IMR-90 (cell line): Measurements from ENCODE around the gene HS6ST2. TPM values are rescaled to one million over a fixed set of nuclear protein-coding genes. Genes with fewer than 3 reads are reported as not detected.

Experiments used
- ATAC-seq: fragments of 200-7000 bp; cut with Tn5 transposase; 2 replicates; pipeline ENCODE4 v1.9.1; 2020; ENCODE audit warnings: low read depth, mild to moderate bottlenecking, moderate library complexity
- BruUV-seq: library from RNA; stranded (reverse); fragments of 400-500 nt; replicated peaks from 2 replicates; lab custom pipeline; 2021; lab: Mats Ljungman, UMichigan
- CTCF ChIA-PET: fragments of 300-600 bp; formaldehyde crosslinking; extraction: SDS; loops from one replicate; lab custom pipeline; 2021; ENCODE audit warnings: antibody characterized with exemption; lab: Yijun Ruan, JAX
- POLR2A ChIA-PET: fragments of 300-600 bp; sonication (Branson Sonifier 250); formaldehyde crosslinking; loops from one replicate; lab custom pipeline; 2022; ENCODE audit warnings: antibody characterized with exemption; ENCODE audit not compliant: unreplicated experiment; lab: Charles Lee
- DNase-seq: peaks from one replicate; pipeline ENCODE4 v3.0.0; 2013
- H2AFZ ChIP-seq: replicated peaks from 2 replicates; pipeline ENCODE3; 2013; ENCODE audit warnings: low read length, mild to moderate bottlenecking; ENCODE audit not compliant: poor library complexity
- H2AK5ac ChIP-seq: 2 replicates; pipeline ENCODE4 v1.6.1; 2013; ENCODE audit warnings: low read depth, low read length, inconsistent platforms
- H2AK9ac ChIP-seq: replicated peaks from 2 replicates; pipeline ENCODE3; 2013; ENCODE audit warnings: mild to moderate bottlenecking, low read depth, low read length, moderate library complexity; ENCODE audit not compliant: poor library complexity
- H2BK120ac ChIP-seq: 2 replicates; pipeline ENCODE4 v1.6.1; 2013; ENCODE audit warnings: low read depth, low read length, inconsistent platforms
- H2BK15ac ChIP-seq: 3 replicates; pipeline ENCODE4 v1.6.1; 2013; ENCODE audit warnings: low read depth, low read length, inconsistent platforms
- H2BK20ac ChIP-seq: 2 replicates; pipeline ENCODE4 v1.6.1; 2013; ENCODE audit warnings: low read depth, mild to moderate bottlenecking, inconsistent platforms, low read length, moderate library complexity
- H2BK5ac ChIP-seq: 2 replicates; pipeline ENCODE4 v1.6.1; 2013; ENCODE audit warnings: mild to moderate bottlenecking, low read depth, low read length, inconsistent platforms; ENCODE audit not compliant: poor library complexity, severe bottlenecking
- H3K14ac ChIP-seq: replicated peaks from 2 replicates; pipeline ENCODE4 v1.6.1; 2013; ENCODE audit warnings: low read depth, low read length, inconsistent platforms
- H3K18ac ChIP-seq: 2 replicates; pipeline ENCODE4 v1.6.1; 2013; ENCODE audit warnings: low read depth, low read length, control low read depth
- H3K23ac ChIP-seq: 2 replicates; pipeline ENCODE4 v1.6.1; 2013; ENCODE audit warnings: low read depth, low read length, inconsistent platforms
- H3K27ac ChIP-seq: 2 replicates; pipeline ENCODE4 v1.5.1; 2013; ENCODE audit warnings: mild to moderate bottlenecking, control low read depth, low read length; ENCODE audit not compliant: insufficient read depth
- H3K27me3 ChIP-seq: 2 replicates; pipeline ENCODE4 v1.6.1; 2013; ENCODE audit warnings: low read length; ENCODE audit not compliant: control insufficient read depth, insufficient read depth
- H3K36me3 ChIP-seq: 2 replicates; pipeline ENCODE4 v1.6.1; 2013; ENCODE audit warnings: low read length, mixed read lengths; ENCODE audit not compliant: control insufficient read depth, insufficient read depth
- H3K4ac ChIP-seq: 2 replicates; pipeline ENCODE4 v1.6.1; 2013; ENCODE audit warnings: low read depth, low read length, inconsistent platforms
- H3K4me1 ChIP-seq: 2 replicates; pipeline ENCODE4 v1.6.1; 2013; ENCODE audit warnings: low read length, mixed read lengths; ENCODE audit not compliant: control insufficient read depth, insufficient read depth
- H3K4me2 ChIP-seq: 2 replicates; pipeline ENCODE4 v1.6.1; 2013; ENCODE audit warnings: low read depth, mild to moderate bottlenecking, control low read depth, low read length, moderate library complexity
- H3K4me3 ChIP-seq: 2 replicates; pipeline ENCODE4 v1.5.1; 2013; ENCODE audit warnings: low read depth, mild to moderate bottlenecking, control low read depth, low read length, moderate library complexity; ENCODE audit not compliant: insufficient read depth
- H3K56ac ChIP-seq: 2 replicates; pipeline ENCODE4 v1.6.1; 2013; ENCODE audit warnings: low read length, inconsistent platforms; ENCODE audit not compliant: insufficient read depth; ENCODE audit errors: extremely low read depth
- H3K79me1 ChIP-seq, 2 experiments: 2 replicates each; pipeline ENCODE4 v1.6.1; 2013; ENCODE audit warnings: low read length in 2 of 2, inconsistent platforms in 1 of 2, low read depth in 1 of 2
- H3K9ac ChIP-seq: 2 replicates; pipeline ENCODE4 v1.6.1; 2013; ENCODE audit warnings: low read depth, low read length, control low read depth
- H3K9me1 ChIP-seq: 2 replicates; pipeline ENCODE4 v1.6.1; 2013; ENCODE audit warnings: low read length, inconsistent platforms; ENCODE audit not compliant: insufficient read depth
- H3K9me3 ChIP-seq: 2 replicates; pipeline ENCODE4 v1.6.1; 2013; ENCODE audit warnings: low read length; ENCODE audit not compliant: control insufficient read depth, insufficient read depth
- H4K20me1 ChIP-seq: 2 replicates; pipeline ENCODE4 v1.6.1; 2013; ENCODE audit warnings: low read length, inconsistent platforms; ENCODE audit not compliant: insufficient read depth
- H4K5ac ChIP-seq: 2 replicates; pipeline ENCODE4 v1.6.1; 2013; ENCODE audit warnings: mild to moderate bottlenecking, low read depth, low read length, control low read depth
- H4K8ac ChIP-seq, 2 experiments: 2 replicates each; pipeline ENCODE4 v1.6.1; 2013; ENCODE audit warnings: low read depth in 2 of 2, low read length in 2 of 2, control low read depth in 1 of 2, inconsistent platforms in 1 of 2
- H4K91ac ChIP-seq: 2 replicates; pipeline ENCODE4 v1.6.1; 2013; ENCODE audit warnings: low read depth, low read length, inconsistent platforms; ENCODE audit not compliant: insufficient read depth
- CEBPB ChIP-seq: IDR thresholded peaks from 2 replicates; pipeline ENCODE4 v1.6.1; 2012; ENCODE audit warnings: low read depth, low read length, improper control_type of control experiment
- FOS ChIP-seq: fragments of 150-350 bp; IDR thresholded peaks from 2 replicates; pipeline ENCODE4 v1.6.1; 2016; ENCODE audit warnings: low read depth, low read length
- MAZ ChIP-seq: IDR thresholded peaks from 2 replicates; pipeline ENCODE4 v1.6.1; 2012; ENCODE audit warnings: low read depth, mild to moderate bottlenecking, low read length, improper control_type of control experiment, moderate library complexity, borderline replicate concordance
- NFE2L2 ChIP-seq: fragments of 150-350 bp; IDR thresholded peaks from 2 replicates; pipeline ENCODE4 v1.6.1; 2016; ENCODE audit warnings: low read depth, mild to moderate bottlenecking, low read length
- RFX5 ChIP-seq: IDR thresholded peaks from 2 replicates; pipeline ENCODE4 v1.8.0; 2012; ENCODE audit warnings: low read depth, mild to moderate bottlenecking, low read length, moderate library complexity
- WGBS, 2 experiments: methylation state at CpG; one replicate each; pipeline versions ENCODE4 v1.1.5 to v1.1.7; 2013; ENCODE audit warnings: missing lambda C conversion rate in 2 of 2; ENCODE audit not compliant: insufficient read length in 1 of 2; ENCODE audit errors: extremely low coverage in 2 of 2; 5-methylcytosine and 5-hydroxymethylcytosine counted together
- dilution Hi-C: fragments of 300-500 bp; cut with HindIII; formaldehyde crosslinking; loops from one replicate; pipeline ENCODE4 v1.14.3; 2018; ENCODE audit warnings: low sequenced_read_pairs; ENCODE audit not compliant: unreplicated experiment
- in situ Hi-C: fragments of 300-500 bp; cut with MboI; formaldehyde crosslinking; loops from 3 replicates; pipeline ENCODE4 v1.14.3; 2019; ENCODE audit warnings: low sequenced_read_pairs, inconsistent platforms, mixed read lengths
- intact Hi-C: fragments of 100-400 bp; cut with micrococcal nuclease; formaldehyde crosslinking; loops from 2 replicates; pipeline ENCODE4 v1.10.0; 2022
- microRNA-seq, 2 experiments: library from miRNA; stranded (forward) in 1 of 2; unstranded in 1 of 2; fragments of 10-50 nt in 1 of 2; fragments of <30 nt in 1 of 2; gene quantifications in 1 of 2; microRNA quantifications in 1 of 2; one replicate each; pipeline versions ENCODE3 to v1.1.0; 2013 to 2020; ENCODE audit not compliant: insufficient read depth in 1 of 2, insufficient read length in 1 of 2, unreplicated experiment in 1 of 2
- polyA plus RNA-seq, 3 experiments: library from polyadenylated mRNA; depleted of rRNA; stranded (reverse); fragments of >200 nt; gene quantifications; 2 replicates each; pipeline ENCODE4 v1.2.3, GENCODE V29; 2012; ENCODE audit warnings: low replicate concordance in 1 of 3
- small RNA-seq, 5 experiments: library from RNA; depleted of rRNA; stranded (forward); fragments of <200 nt; gene quantifications; one replicate each; pipeline ENCODE3, GENCODE V24; 2012
- total RNA-seq: library from RNA; depleted of rRNA; stranded (reverse); fragments of >200 nt; gene quantifications from 2 replicates; pipeline ENCODE4 v1.2.3, GENCODE V29; 2012; rRNA removed

Gene HS6ST2
- total and polyA plus RNA-seq, 2 of the 4 experiments (the other 2 are of a cell fraction) = not detected

DNA sequence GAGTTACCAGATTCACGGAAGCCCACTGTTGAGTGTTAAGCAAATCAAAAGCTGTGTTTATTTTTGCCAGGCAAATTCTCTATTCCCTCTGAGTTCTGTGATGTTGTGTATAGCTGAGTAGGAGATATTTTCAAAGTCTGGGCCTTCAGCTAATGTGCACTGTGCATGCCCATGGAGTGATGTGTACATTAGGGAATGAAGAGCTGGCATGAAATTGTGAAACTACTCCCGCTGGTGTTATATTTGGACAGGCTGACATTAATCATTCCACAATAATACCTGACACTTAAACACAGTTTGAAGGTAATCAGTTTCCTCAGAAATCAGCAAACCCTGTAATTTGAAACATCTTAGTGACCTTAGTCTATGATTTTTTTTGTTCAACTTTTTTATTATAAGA is 381.5 kb downstream of the HS6ST2 start:
- CTCF ChIA-PET = no interaction called here
- dilution Hi-C loops = no loop called here

More for the DNA sequence above, 381.5 kb downstream of the HS6ST2 start:
- H4K5ac ChIP-seq = no peak overlapping the region
- no peak overlapping the region for H4K91ac ChIP-seq
- H3K27ac ChIP-seq = no peak overlapping the region
- in situ Hi-C loops = no loop called here
- H3K79me1 ChIP-seq = no peaks in the 10 kb centered on the region
- intact Hi-C loops = no loop called here
- H3K9ac ChIP-seq = no peak overlapping the region
- DNase-seq = no peak
- no peak overlapping the region for H2BK120ac ChIP-seq
- WGBS, 2 experiments = no CpG with 5 or more reads among the region's 2 CpGs
- no peak overlapping the region for H2BK20ac ChIP-seq
- H4K20me1 ChIP-seq = no peaks in the 10 kb centered on the region
- no peak overlapping the region for H2BK15ac ChIP-seq
- no peaks in the 10 kb centered on the region for H3K9me1 ChIP-seq
- H2AK9ac ChIP-seq = no peak overlapping the region
- no peak overlapping the region for H3K14ac ChIP-seq
- H3K9me3 ChIP-seq = no peaks in the 10 kb centered on the region
- H3K18ac ChIP-seq = no peak overlapping the region
- no peak overlapping the region for H4K8ac ChIP-seq
- H3K4me2 ChIP-seq = no peak overlapping the region
- TF ChIP-seq MAZ = no peak
- TF ChIP-seq FOS = no peak
- no peak for TF ChIP-seq NFE2L2
- no peak for TF ChIP-seq RFX5
- no peak for TF ChIP-seq CEBPB
- POLR2A ChIA-PET = no interaction called here
- no peak overlapping the region for H2AK5ac ChIP-seq
- no peaks in the 10 kb centered on the region for H3K4me1 ChIP-seq
- H3K27me3 ChIP-seq = 0 out of 2 replicates have a peak, but pooled peaks cover 2% of the 10 kb centered on the region
- no peak overlapping the region for H3K4me3 ChIP-seq
- no peak overlapping the region for H3K56ac ChIP-seq
- no peaks in the 10 kb centered on the region for H3K36me3 ChIP-seq
- no peak overlapping the region for H3K23ac ChIP-seq
- no TSS peak for BruUV-seq
- H2AFZ ChIP-seq = no peak overlapping the region
- no peak overlapping the region for H2BK5ac ChIP-seq
- H3K4ac ChIP-seq = no peak overlapping the region
- no peak for ATAC-seq

Small RNA genes lying within 50 kb of the gene (microRNA-seq; reads per million reads assigned to microRNA genes)
- not detected for gene RNU6-98P (ENCODE audit: insufficient read depth, insufficient read length)
- not detected for gene Z82205.1 (ENCODE audit: insufficient read depth, insufficient read length)

Small RNA genes lying within 50 kb of the gene (small RNA-seq; reads per million reads assigned to genes)
- gene RNU6-98P = 0.18 to 283 (median 1.1) reads per million in 5 experiments
- 0 reads per million in 5 experiments for gene Z82205.1

Other genes with a start within 250 kb of the HS6ST2 start
- gene USP26, start 138.5 kb upstream of the HS6ST2 start, total RNA-seq = not detected in 2 replicates
- gene USP26, start 138.5 kb upstream of the HS6ST2 start, polyA plus RNA-seq (2012; rRNA removed) = not detected in 2 replicates